DMS153 (cell line): ENCODE results near the gene TNNC1.

ENCODE experiments used
- DNase-seq: peaks from one replicate; lab custom pipeline; 2025; lab: John Stamatoyannopoulos, UW

Gene TNNC1

GRCh38 chr3:52432225-52432624, 21.6 kb downstream of the TNNC1 start:
- DNase-seq, result no peak

GRCh38 chr3:52431459-52432223, 22.2 kb downstream of the TNNC1 start:
- DNase-seq, result no peak

GRCh38 chr3:52430416-52430810, 23.4 kb downstream of the TNNC1 start:
- DNase-seq, result no peak

GRCh38 chr3:52429779-52430415, 23.9 kb downstream of the TNNC1 start:
- no peak for DNase-seq

- no peak for DNase-seq
Observed at GRCh38 chr3:52429031-52429430, 24.8 kb downstream of the TNNC1 start.

GRCh38 chr3:52428151-52429005, 25.5 kb downstream of the TNNC1 start:
- DNase-seq, result peak; percentile 21

GRCh38 chr3:52423173-52423572, 30.7 kb downstream of the TNNC1 start:
- no peak for DNase-seq

- DNase-seq, result no peak
Observed at GRCh38 chr3:52422669-52423068, 31.2 kb downstream of the TNNC1 start.

- DNase-seq, result no peak
Observed at GRCh38 chr3:52420388-52420787, 33.5 kb downstream of the TNNC1 start.

GRCh38 chr3:52415800-52416199, 38.0 kb downstream of the TNNC1 start:
- no peak for DNase-seq

- DNase-seq, result no peak
Observed at GRCh38 chr3:52408466-52408865, 45.4 kb downstream of the TNNC1 start.

GRCh38 chr3:52407779-52408178, 46.1 kb downstream of the TNNC1 start:
- no peak for DNase-seq

GRCh38 chr3:52406791-52407510, 46.9 kb downstream of the TNNC1 start:
- no peak for DNase-seq

GRCh38 chr3:52406231-52406661, 47.6 kb downstream of the TNNC1 start:
- no peak for DNase-seq

GRCh38 chr3:52405601-52406110, 48.2 kb downstream of the TNNC1 start:
- DNase-seq, result no peak

GRCh38 chr3:52405066-52405465, 48.8 kb downstream of the TNNC1 start:
- no peak for DNase-seq

- no peak for DNase-seq
Observed at GRCh38 chr3:52404391-52404790, 49.5 kb downstream of the TNNC1 start.

GRCh38 chr3:52403955-52404354, 49.9 kb downstream of the TNNC1 start:
- no peak for DNase-seq

GRCh38 chr3:52403271-52403841, 50.5 kb downstream of the TNNC1 start:
- no peak for DNase-seq

GRCh38 chr3:52402706-52403270, 51.1 kb downstream of the TNNC1 start:
- no peak for DNase-seq

- no peak for DNase-seq
Observed at GRCh38 chr3:52402101-52402521, 51.7 kb downstream of the TNNC1 start.
